Activated CD8-positive, alpha-beta T cell treated with anti-CD3 and anti-CD28 coated beads for 36 hours (primary cell): ENCODE results near the gene AMBRA1. TPM values are rescaled to one million over a fixed set of nuclear protein-coding genes. Genes with fewer than 3 reads are reported as not detected.
"Not testable (repeated sequence)": the region's sequence is repeated elsewhere in the genome, so short reads cannot be mapped to it uniquely, and the experiment has no call there.

ENCODE experiments used
- ATAC-seq: fragments of 200-7000 bp; cut with Tn5 transposase; one replicate; pipeline ENCODE4 v1.10.0; 2021; ENCODE audit warnings: mild to moderate bottlenecking, moderate library complexity
- CTCF ChIA-PET: fragments of 350-600 bp; sonication (Branson Sonifier 250); formaldehyde crosslinking; loops from one replicate; lab custom pipeline; 2021; ENCODE audit warnings: antibody characterized with exemption; lab: Charles Lee
- POLR2A ChIA-PET: fragments of 350-600 bp; sonication (Branson Sonifier 250); formaldehyde crosslinking; loops from one replicate; lab custom pipeline; 2021; ENCODE audit warnings: antibody characterized with exemption; lab: Charles Lee
- DNase-seq: peaks from one replicate; pipeline ENCODE4 v3.0.0-alpha.2; 2020
- H3K27ac Mint-ChIP-seq: one replicate; pipeline ENCODE4 v1.8.0; 2021; ENCODE audit warnings: mild to moderate bottlenecking, mixed read lengths
- H3K27me3 Mint-ChIP-seq: one replicate; pipeline ENCODE4 v1.8.0; 2021; ENCODE audit warnings: mixed read lengths
- H3K36me3 Mint-ChIP-seq: one replicate; pipeline ENCODE4 v1.8.0; 2021; ENCODE audit warnings: low read depth, mixed read lengths
- H3K4me1 Mint-ChIP-seq: one replicate; pipeline ENCODE4 v1.8.0; 2021; ENCODE audit warnings: low read depth, mixed read lengths
- H3K4me3 Mint-ChIP-seq: one replicate; pipeline ENCODE4 v1.8.0; 2021; ENCODE audit warnings: mild to moderate bottlenecking, moderate library complexity, mixed read lengths
- H3K9me3 Mint-ChIP-seq: one replicate; pipeline ENCODE4 v1.8.0; 2021; ENCODE audit warnings: mixed read lengths
- intact Hi-C: fragments of 100-400 bp; cut with micrococcal nuclease; formaldehyde crosslinking; loops from one replicate; pipeline ENCODE4 v1.10.0; 2022
- total RNA-seq, 2 experiments: library from RNA; stranded (reverse); gene quantifications; one replicate each; pipeline ENCODE4 v1.2.3, GENCODE V29; 2021
- TF ChIP-seq, protein P1 (sequence below): fragments of 200-600 bp; IDR thresholded peaks from one replicate; pipeline ENCODE4 v1.8.0; 2022; ENCODE audit warnings: antibody characterized with exemption, mild to moderate bottlenecking

Gene AMBRA1
- total RNA-seq, 2 experiments from 2014 or later: 24.0 to 24.1 TPM

GRCh38 chr11:46521961-46522681 is 71.7 kb downstream of the AMBRA1 start:
- Mint-ChIP-seq H3K4me1 (peaks cover 9% of the 10 kb centered on the region), H3K9me3 (peaks cover 6% of the 10 kb centered on the region), H3K36me3 (peaks cover 7% of the 10 kb centered on the region), H3K27me3 (no peaks in the 10 kb centered on the region), H3K4me3 (no peak overlapping the region), H3K27ac (no peak overlapping the region)
- POLR2A ChIA-PET: no interaction called here
- TF ChIP-seq, protein P1, sequence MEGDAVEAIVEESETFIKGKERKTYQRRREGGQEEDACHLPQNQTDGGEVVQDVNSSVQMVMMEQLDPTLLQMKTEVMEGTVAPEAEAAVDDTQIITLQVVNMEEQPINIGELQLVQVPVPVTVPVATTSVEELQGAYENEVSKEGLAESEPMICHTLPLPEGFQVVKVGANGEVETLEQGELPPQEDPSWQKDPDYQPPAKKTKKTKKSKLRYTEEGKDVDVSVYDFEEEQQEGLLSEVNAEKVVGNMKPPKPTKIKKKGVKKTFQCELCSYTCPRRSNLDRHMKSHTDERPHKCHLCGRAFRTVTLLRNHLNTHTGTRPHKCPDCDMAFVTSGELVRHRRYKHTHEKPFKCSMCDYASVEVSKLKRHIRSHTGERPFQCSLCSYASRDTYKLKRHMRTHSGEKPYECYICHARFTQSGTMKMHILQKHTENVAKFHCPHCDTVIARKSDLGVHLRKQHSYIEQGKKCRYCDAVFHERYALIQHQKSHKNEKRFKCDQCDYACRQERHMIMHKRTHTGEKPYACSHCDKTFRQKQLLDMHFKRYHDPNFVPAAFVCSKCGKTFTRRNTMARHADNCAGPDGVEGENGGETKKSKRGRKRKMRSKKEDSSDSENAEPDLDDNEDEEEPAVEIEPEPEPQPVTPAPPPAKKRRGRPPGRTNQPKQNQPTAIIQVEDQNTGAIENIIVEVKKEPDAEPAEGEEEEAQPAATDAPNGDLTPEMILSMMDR: peak; percentile 33
- ATAC-seq (no peak), DNase-seq (no peak)
- intact Hi-C loops: no loop called here
- CTCF ChIA-PET: interaction anchor here (1.0 to 1.5 kb wide), 2 partner anchors 8 to 32 kb away, joined by 3 to 12 read pairs; no protein-coding TSS in a partner anchor

DNA sequence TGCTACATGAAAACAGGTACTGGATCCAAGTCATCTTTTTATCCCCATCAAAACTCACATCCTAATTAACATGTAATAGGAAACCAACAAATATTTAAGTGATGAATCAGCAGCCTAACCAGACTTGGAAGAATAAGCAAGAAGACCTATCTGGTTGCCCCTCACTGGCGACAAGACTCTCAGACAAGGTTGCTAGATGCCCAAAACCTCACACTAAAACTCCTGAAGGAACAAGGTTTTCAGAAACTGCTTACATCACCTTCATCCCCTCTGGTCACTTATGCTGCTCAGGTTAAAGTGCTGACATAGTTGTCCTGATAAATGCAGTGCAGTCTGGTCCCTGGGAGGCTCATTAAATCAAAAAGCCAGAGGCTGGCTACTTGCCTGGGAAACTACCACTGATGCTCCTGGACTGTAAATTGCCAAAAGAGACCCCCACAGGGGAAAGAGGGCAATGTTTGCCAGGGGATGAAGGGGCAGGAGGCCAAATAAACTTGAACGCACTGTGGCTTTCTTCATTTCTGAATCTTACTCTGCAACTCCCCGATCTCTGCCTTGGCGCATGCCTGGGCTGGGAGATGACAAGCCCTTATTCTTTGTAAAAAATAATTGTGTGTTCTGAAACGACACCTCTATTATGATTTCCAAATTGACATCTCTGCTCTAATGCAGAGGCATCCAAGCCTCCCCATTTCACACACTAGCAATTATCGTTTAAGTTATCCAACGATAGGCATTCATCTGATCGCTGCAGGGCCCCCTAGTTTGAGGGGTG is 72.7 kb downstream of the AMBRA1 start:
- H3K27ac Mint-ChIP-seq: no peak overlapping the region
- H3K4me3 Mint-ChIP-seq: no peak overlapping the region
- ChIA-PET CTCF (interaction anchor here (1.1 kb wide), 1 partner anchor 8 kb away, joined by 3 read pairs; no protein-coding TSS in a partner anchor), POLR2A (no interaction called here)
- no peaks in the 10 kb centered on the region for H3K36me3 Mint-ChIP-seq
- no peaks in the 10 kb centered on the region for H3K27me3 Mint-ChIP-seq
- intact Hi-C loops: no loop called here
- ATAC-seq (no peak), DNase-seq (no peak)
- H3K9me3 Mint-ChIP-seq: no peaks in the 10 kb centered on the region
- peaks cover 9% of the 10 kb centered on the region for H3K4me1 Mint-ChIP-seq
- TF ChIP-seq, protein P1: no peak

DNA sequence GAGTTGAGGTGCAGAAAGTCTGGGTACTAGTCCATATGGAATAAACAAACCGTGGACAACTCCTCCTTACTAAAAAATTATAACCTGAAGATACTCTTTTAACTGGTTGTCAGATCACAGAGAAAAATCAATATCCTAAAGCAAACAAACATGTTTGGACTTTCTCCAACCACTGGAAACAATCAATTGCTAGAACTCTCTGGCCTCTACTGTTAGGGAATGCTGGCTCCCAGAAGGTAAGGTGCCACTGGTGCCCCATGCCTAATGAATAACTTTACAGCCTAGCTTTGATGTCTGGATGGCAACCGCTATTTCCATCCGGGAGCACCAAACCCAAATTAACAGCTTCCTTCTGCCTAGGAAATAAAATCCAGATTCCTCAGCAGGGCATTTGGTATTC is 74.5 kb downstream of the AMBRA1 start:
- Mint-ChIP-seq H3K9me3 (no peaks in the 10 kb centered on the region), H3K4me3 (no peak overlapping the region), H3K27ac (no peak overlapping the region), H3K4me1 (peaks cover 12% of the 10 kb centered on the region), H3K27me3 (no peaks in the 10 kb centered on the region), H3K36me3 (peaks cover 3% of the 10 kb centered on the region)
- no peak for DNase-seq
- intact Hi-C loops: no loop called here
- TF ChIP-seq, protein P1: no peak
- POLR2A ChIA-PET: interaction anchor here (1.0 kb wide), 1 partner anchor 59 kb away, joined by 3 read pairs; no protein-coding TSS in a partner anchor
- CTCF ChIA-PET: interaction anchor here (1.5 to 1.8 kb wide), 2 partner anchors 10 to 20 kb away, joined by 4 to 11 read pairs; no protein-coding TSS in a partner anchor
- no peak for ATAC-seq

GRCh38 chr11:46518928-46519327 is 74.9 kb downstream of the AMBRA1 start:
- H3K27me3 Mint-ChIP-seq, H3K4me3 Mint-ChIP-seq, DNase-seq, H3K36me3 Mint-ChIP-seq, H3K9me3 Mint-ChIP-seq, intact Hi-C loops, ATAC-seq, H3K27ac Mint-ChIP-seq: not testable (repeated sequence)
- peaks cover 16% of the 10 kb centered on the region for H3K4me1 Mint-ChIP-seq
- ChIA-PET POLR2A (interaction anchor here (0.6 to 1.0 kb wide), 2 partner anchors 19 to 460 kb away, joined by 3 read pairs; no protein-coding TSS in a partner anchor), CTCF (interaction anchor here (0.5 to 1.8 kb wide), 4 partner anchors 10 to 20 kb away, joined by 4 to 11 read pairs (median 4); no protein-coding TSS in a partner anchor)

DNA sequence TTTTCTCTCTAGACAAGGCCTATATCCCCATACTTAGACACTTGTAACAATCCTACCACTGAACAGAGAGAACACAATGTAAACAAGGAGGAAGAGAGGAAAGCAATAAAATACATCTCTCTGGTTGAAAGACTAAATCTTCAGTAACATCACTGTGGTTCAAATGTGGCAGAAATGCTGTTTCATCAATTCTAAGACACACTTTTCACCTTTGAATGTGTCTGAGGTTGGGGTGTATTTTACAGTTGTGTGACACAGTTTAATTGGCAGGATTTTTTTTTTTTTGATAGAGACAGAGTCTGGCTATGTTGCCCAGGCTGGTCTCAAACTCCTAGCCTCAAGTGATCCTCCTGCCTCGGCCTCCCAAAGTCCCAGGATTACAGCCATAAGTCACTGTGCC is 79.5 kb downstream of the AMBRA1 start:
- Mint-ChIP-seq H3K36me3 (peaks cover 3% of the 10 kb centered on the region), H3K4me3 (no peak overlapping the region), H3K9me3 (no peaks in the 10 kb centered on the region), H3K27me3 (no peaks in the 10 kb centered on the region), H3K4me1 (peaks cover 7% of the 10 kb centered on the region), H3K27ac (no peak overlapping the region)
- TF ChIP-seq, protein P1: no peak
- ATAC-seq (no peak), DNase-seq (no peak)
- CTCF ChIA-PET: interaction anchor here (0.7 to 2.9 kb wide), 3 partner anchors 8 to 202 kb away, joined by 3 to 12 read pairs (median 3); no protein-coding TSS in a partner anchor
- intact Hi-C loops: no loop called here
- POLR2A ChIA-PET: interaction anchor here (1.0 kb wide), 1 partner anchor 8 kb away, joined by 4 read pairs; no protein-coding TSS in a partner anchor
